ENCODE data around the gene ATP11A. TPM values are rescaled to one million over a fixed set of nuclear protein-coding genes. Genes with fewer than 3 reads are reported as not detected.

The ATP11A gene
- total RNA-seq, 4 donors from 2014 or later: 23.3 to 35.5 (median 31.1) TPM

DNA sequence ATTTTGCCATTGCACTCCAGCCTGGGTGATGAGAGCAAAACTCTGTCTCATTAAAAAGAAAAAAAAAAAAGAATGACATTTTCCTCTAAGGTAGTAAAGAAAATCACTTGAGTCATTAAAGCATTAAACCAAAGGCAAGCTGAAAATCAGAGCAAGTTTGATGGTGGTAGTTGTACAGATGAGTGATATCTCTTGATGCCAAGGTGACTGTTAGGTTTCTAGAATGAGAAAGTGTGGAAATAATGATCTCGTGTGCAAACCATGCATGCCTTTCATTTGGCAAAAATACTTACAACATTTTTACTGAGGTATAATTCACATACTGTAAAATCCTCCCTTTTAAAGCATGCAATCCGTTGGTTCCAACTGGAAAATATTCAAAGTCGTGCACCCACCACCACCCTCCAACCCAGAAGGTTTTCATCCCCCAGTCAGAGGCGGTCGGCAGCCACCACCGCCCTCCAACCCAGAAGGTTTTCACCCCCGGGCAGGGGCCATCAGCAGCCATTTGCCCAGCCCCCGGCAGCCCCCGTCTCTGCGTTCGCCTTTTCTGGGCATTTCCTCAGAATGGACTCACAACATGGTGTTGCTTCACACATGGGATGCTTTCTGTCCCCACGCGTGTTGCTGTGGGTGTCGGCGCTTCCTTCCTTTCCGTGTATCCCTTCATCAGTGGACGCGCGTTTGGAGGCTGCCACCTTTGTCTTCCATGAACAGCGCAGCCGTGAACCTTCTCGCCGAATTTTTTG lies 90.2 kb downstream of the ATP11A start:
- no peak overlapping the region for H3K4me3 ChIP-seq (ENCODE audit: low read depth, poor library complexity, severe bottlenecking)
- intact Hi-C loops (cut with DNase I; ENCODE audit: low total_unique reads): no loop called here
- WGBS, 2 donors: 87 to 94% methylated on average over 23 of the region's 23 CpGs
- DNase-seq (ENCODE audit: low spot score in 2 of 2): peak in 1 of 2 donors; percentile 74
- TF ChIP-seq, protein P1, sequence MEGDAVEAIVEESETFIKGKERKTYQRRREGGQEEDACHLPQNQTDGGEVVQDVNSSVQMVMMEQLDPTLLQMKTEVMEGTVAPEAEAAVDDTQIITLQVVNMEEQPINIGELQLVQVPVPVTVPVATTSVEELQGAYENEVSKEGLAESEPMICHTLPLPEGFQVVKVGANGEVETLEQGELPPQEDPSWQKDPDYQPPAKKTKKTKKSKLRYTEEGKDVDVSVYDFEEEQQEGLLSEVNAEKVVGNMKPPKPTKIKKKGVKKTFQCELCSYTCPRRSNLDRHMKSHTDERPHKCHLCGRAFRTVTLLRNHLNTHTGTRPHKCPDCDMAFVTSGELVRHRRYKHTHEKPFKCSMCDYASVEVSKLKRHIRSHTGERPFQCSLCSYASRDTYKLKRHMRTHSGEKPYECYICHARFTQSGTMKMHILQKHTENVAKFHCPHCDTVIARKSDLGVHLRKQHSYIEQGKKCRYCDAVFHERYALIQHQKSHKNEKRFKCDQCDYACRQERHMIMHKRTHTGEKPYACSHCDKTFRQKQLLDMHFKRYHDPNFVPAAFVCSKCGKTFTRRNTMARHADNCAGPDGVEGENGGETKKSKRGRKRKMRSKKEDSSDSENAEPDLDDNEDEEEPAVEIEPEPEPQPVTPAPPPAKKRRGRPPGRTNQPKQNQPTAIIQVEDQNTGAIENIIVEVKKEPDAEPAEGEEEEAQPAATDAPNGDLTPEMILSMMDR (IDR thresholded peaks at IDR 0.05): no peak
- TF ChIP-seq POLR2A (IDR thresholded peaks at IDR 0.05): no peak

DNA sequence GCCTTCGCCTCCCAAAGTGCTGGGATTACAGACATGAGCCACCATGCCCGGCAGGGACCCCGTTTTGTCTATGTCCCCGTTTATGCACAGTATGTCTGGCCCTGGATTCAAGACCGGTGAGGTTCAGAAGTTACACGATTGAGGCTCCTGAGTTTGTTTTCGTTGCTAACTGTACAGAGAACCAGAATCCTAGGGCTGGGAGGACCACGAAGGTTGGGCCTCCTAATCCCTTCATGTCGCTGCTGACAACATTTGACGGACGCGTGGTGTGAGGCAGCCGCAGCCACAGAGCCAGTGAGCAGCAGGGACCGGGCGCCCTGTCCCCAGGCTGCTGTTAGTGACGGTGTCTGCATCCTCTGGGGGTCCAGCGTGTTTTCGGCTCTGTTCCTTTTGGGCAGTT lies 91.4 kb downstream of the ATP11A start:
- intact Hi-C loops (cut with DNase I; ENCODE audit: low total_unique reads): no loop called here
- WGBS, 2 donors: 94 to 96% methylated on average over 18 of the region's 18 CpGs
- no peak for TF ChIP-seq POLR2A (IDR thresholded peaks at IDR 0.05)
- TF ChIP-seq, protein P1 (IDR thresholded peaks at IDR 0.05): no peak
- H3K4me3 ChIP-seq (ENCODE audit: low read depth, poor library complexity, severe bottlenecking): no peak overlapping the region
- DNase-seq (ENCODE audit: low spot score in 2 of 2): no peak

GRCh38 chr13:112781881-112782361 lies 92.1 kb downstream of the ATP11A start:
- no peak overlapping the region for H3K4me3 ChIP-seq (ENCODE audit: low read depth, poor library complexity, severe bottlenecking)
- DNase-seq (ENCODE audit: low spot score in 2 of 2): peak in 1 of 2 donors; percentile 84

DNA sequence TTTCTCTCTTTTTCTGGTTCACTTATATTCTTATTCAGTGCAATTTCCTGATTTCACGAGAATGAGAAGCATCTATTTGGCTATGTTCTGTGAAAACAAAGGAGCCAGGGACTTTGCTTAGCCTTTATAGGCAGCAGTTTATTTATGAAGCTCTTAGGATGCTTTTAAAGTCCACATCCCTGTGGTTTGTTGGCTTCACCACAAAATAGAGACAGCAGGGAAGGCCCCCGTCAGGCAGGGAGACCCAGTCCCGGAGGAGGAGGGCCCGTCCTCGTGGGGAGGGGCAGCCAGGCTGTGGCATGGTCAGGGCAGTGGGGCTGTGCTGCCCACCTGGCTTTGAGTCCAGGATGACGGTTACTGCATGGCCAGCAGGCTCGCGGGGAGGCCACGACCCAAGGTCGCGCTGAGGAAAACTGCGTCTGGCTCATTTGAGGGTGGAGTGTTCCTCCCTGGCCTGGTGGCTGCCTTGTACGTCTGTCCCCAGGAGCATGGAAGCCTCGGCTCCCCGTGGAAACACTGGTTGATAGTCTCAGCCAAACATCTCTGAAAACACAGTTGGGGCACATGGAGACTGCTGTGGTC lies 92.7 kb downstream of the ATP11A start:
- WGBS, 2 donors: 77 to 78% methylated on average over 15 of the region's 15 CpGs
- intact Hi-C loops (cut with DNase I; ENCODE audit: low total_unique reads): no loop called here
- TF ChIP-seq, protein P1 (IDR thresholded peaks at IDR 0.05): no peak
- TF ChIP-seq POLR2A (IDR thresholded peaks at IDR 0.05): no peak
- peak in 1 of 2 donors; percentile 83 for DNase-seq (ENCODE audit: low spot score in 2 of 2)
- no peak overlapping the region for H3K4me3 ChIP-seq (ENCODE audit: low read depth, poor library complexity, severe bottlenecking)

More at GRCh38 chr13:112781881-112782361, 92.1 kb downstream of the ATP11A start:
- no peak for TF ChIP-seq POLR2A (IDR thresholded peaks at IDR 0.05)
- TF ChIP-seq, protein P1 (IDR thresholded peaks at IDR 0.05): no peak
- 64 to 67% methylated on average over 19 of the region's 19 CpGs for WGBS, 2 donors
- intact Hi-C loops (cut with DNase I; ENCODE audit: low total_unique reads): no loop called here

- peak in 1 of 2 donors; percentile 75 for DNase-seq (ENCODE audit: low spot score in 2 of 2)
- H3K4me3 ChIP-seq (ENCODE audit: low read depth, poor library complexity, severe bottlenecking): no peak overlapping the region
- no peak for TF ChIP-seq POLR2A (IDR thresholded peaks at IDR 0.05)
- TF ChIP-seq, protein P1 (IDR thresholded peaks at IDR 0.05): no peak
- intact Hi-C loops (cut with DNase I; ENCODE audit: low total_unique reads): no loop called here
- 76 to 79% methylated on average over 28 of the region's 28 CpGs for WGBS, 2 donors
Measured at GRCh38 chr13:112783135-112783977, 93.5 kb downstream of the ATP11A start.
